IPS-NIHi11 (cell line): ENCODE data around the gene OR4B1.

Experiments used
- DNase-seq: peaks from one replicate; pipeline ENCODE4 v3.0.0; 2012; ENCODE audit warnings: mixed read lengths, low spot score

OR4B1 gene

DNA sequence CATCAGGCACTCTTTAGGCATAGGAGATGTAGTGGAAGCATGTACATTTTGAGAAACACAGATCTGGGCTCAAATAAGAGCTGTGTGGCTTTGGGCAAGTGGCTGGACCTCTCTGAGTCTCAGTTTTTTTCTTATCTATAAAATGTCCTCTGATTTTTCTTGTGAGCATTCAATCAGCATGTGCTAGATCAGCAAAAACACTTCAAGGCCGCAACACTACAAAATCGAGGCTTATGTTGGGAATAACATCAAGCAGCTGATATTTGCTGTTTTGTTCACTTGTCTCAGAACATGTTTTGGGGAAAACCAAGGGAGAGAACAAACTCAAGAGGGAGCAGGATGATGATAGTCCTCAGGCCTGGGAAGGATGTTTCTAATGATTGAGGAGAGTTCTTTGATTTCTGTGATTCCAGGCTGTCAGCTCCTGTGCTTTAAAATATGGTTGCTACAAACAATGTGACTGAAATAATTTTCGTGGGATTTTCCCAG, 46.9 kb downstream of the OR4B1 start, which contains the start of gene OR4X1:
Gene OR4X1, plus strand, starts transcription at position 439 of the 489 bp plus-strand sequence. Its CDS starts 0 bp downstream, at position 439.
- no peak for DNase-seq
